GM21737 (cell line): Measurements from ENCODE around the gene FIZ1.

Source experiments
- ATAC-seq: cut with Tn5 transposase; IDR thresholded peaks from one replicate; pipeline ENCODE4 v1.9.1; 2021; ENCODE audit warnings: mild to moderate bottlenecking, moderate library complexity; ENCODE audit not compliant: unreplicated experiment

The FIZ1 gene

DNA sequence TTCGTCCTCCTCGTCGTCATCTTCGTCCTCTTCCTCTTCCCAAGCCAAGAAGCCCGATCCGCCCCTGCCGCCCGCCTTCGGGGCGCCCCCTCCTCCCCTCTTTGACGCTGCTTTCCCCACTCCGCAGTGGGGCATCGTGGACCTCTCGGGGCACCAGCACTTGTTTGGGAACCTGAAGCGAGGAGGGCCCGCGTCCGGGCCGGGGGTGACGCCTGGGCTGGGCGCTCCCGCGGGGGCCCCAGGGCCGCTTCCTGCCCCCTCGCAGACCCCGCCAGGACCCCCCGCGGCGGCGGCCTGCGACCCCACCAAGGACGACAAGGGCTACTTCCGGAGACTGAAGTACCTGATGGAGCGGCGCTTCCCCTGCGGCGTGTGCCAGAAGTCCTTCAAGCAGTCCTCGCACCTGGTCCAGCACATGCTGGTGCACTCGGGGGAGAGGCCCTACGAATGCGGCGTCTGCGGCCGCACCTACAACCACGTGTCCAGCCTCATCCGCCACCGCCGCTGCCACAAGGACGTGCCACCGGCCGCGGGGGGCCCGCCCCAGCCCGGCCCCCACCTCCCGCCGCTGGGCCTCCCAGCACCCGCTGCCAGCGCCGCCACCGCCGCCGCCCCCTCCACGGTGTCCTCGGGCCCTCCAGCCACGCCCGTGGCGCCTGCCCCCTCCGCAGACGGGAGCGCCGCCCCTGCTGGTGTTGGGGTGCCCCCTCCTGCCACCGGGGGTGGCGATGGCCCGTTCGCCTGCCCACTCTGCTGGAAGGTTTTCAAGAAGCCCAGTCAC lies 14.8 kb upstream of the FIZ1 start:
- no peak for ATAC-seq

DNA sequence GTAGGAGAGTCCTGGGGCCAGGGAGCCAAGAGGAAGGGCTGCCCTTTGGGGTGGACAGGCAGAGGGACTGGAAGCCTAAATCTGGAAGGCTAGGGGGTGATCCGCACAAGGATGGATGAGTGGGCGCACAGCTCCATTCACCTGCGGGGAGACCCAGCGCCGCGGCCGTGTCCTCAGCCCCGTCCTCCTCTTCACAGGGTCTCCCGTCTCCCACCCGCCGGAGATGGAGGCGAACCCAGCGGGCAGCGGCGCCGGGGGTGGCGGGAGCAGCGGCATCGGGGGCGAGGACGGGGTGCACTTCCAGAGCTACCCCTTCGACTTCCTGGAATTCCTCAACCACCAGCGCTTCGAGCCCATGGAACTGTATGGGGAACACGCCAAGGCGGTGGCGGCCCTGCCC lies 14.1 kb upstream of the FIZ1 start:
- no peak for ATAC-seq

DNA sequence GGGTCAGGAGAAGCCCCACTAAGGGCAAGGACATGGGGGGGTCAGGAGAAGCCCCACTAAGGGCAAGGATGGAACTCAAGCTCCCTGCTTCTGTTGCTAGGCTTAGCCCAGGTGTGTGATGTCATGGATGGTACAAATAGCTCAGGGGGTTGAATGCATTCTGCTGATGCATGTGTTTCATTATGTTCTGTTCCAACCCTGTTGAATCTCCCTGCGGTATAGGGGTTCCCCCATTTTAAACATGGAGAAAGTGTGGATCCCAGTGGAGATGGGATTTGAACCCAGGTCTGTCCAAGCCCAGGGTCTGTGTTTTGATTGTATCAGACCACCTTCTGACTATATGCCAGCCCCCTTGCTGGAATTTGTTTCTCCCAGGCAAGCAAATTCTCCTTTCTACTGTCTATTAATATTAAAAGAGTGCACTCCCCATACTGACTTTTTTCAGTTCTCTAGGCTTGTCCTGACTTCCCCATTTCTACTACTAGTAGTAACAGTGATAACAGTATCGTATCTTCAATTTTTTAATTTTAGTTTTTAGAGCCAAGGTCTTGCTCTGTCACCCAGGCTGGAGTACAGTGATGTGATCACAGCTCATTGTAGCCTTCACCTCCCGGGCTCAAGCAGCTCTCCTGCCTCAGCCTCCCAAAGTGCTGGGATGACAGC lies 12.8 kb upstream of the FIZ1 start:
- ATAC-seq: no peak

DNA sequence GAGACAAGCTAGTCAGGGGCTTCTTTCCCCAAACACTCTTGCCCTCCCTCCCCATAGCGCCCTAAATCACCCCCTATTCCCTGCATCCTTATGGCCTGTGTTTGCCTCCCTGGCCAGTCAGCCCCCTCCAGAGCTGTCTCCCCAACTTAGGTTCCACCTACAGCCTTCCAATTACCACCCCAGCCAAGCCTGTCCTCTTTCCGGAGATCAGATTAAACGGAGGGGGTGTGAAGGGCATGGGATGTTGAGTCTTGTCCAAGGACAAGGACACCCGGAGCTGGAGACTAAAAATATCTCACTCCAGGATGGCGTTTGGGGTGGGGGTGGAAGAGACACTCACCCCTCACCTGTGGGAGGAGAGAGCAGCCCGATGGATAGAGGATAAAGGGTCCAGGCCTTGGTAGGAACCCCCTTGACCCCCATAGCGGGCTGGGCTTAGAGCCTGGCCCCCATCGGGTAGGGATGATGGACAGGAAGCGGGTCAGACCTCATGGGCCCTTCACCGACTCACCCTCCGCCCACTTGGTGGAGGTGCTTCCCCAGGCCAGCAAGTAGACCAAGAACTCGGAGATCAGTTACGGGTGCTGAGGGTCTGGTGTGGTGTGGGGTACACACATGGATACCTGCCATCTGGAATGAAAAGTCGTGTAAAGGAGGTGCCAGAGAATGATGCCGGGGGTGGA lies 12.1 kb upstream of the FIZ1 start:
- no peak for ATAC-seq

DNA sequence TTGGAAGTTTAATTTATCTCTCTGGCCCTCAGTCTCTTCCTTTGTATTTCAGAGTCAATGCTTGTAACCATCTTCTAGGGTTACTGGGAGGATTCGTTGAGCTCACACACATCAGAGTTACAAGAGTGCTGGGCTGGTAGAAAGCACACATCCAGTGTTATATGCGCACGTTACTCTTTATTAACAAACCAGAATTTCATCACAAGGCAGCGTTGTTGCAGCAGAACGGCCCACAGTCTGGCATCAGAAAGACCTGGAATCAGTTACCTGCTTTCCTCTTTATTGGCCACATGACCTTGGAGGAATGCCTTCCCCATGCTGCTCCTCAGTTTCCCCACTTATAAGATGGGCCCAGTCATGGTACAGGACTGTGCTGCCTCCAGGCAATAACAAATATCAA lies 10.0 kb upstream of the FIZ1 start:
- no peak for ATAC-seq

DNA sequence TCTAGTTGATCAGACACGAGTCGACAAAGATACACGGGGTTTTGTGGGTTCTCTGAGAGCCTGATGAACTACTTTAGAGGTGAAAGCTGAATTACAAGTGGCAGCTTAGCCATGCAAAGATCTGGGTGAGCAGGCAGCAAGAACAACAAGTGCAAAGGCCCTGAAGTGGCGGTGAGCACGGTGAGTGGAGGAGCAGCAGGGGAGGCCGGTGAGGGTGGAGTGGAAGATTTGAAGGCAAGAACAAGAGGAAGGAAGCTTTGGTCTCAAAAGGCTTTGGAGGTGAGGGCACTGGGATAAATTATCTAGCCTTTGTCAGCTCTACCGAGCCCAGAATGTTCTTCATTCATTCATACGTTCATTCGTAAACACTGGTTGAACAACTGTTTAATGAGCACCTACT lies 7.5 kb upstream of the FIZ1 start:
- no peak for ATAC-seq

DNA sequence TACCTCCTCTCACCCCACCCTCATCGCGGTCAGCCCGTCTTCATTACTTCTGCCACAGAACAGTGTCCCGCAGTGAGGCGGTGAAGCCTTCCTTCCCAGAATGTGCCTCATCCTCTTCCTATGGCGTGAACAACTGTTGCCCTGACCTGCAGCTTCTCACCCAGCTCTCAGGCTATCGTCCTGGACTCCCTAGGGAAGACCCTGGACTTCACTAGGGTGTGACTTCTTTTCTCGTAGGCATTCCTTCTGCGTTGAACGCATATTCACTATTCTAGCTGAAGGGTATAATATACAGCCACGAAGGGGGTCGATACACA lies 7.1 kb upstream of the FIZ1 start:
- ATAC-seq: no peak

DNA sequence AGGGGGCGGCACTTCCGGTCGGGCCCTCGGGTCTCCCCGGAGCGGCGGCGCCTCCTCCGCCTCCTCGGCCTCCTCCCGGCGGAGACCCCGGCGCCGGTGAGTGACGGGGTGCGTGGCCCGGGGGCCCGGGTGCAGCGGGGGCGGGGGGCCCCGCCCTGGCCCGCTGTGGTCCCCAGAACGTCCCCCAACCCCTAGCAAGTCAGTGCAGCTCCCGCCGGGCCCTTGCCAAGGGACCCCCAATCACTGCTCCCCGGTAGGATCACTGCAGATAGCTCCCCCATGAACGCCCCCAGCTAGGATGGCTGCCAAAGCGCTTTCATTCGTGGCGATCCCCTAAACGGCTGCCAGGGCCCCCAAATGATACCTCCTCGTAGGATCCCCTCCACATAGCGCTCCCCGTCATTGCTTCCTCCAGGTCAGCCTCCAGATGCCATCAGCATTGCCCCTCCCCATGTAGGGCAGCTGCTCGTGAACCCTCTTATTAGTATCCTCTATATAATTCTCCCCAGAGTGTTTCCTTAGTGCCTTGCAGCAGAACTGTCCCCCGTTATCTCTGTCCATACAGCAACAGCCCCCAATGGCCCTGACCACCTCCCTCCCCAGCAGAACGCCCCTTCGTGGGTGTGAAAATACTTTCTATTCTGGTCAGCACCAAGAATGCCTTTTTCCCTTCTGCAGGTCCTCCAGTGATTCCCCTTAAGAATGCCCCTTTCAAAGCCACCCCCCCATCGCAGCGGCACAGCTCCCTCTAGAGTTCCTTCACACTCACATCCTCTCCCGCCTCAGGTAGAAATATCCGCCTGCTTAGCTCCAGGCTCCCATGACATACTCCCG lies 6.5 kb upstream of the FIZ1 start, which contains the start of gene ZNF865:
Gene ZNF865 (plus strand): TSS at position 11 of the 834 bp plus-strand sequence. CDS start 7,972 bp downstream, outside the sequence.
- peak; percentile 37 for ATAC-seq

DNA sequence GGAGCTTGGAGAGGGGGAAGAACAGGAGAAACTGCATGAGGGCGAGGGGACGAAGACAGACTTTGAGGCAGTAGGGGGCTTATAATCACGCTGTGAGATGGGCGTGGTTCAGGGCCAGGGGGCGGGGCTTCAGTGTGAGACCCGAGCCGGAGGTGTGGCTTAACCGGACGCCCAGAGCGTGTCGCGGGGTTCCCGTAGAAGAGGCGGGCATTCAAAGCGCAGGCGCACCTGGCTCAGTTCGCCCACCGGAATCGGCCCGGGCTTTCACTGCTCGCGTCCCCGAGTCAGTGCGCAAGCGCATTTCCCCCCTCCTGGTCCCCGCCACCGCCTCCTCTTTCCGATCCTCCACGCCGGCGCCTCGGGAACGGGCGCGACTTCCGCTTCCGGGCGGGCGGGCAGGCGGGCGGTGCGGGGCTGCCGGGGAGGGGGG lies 5.9 kb upstream of the FIZ1 start:
- ATAC-seq: peak; percentile 48

DNA sequence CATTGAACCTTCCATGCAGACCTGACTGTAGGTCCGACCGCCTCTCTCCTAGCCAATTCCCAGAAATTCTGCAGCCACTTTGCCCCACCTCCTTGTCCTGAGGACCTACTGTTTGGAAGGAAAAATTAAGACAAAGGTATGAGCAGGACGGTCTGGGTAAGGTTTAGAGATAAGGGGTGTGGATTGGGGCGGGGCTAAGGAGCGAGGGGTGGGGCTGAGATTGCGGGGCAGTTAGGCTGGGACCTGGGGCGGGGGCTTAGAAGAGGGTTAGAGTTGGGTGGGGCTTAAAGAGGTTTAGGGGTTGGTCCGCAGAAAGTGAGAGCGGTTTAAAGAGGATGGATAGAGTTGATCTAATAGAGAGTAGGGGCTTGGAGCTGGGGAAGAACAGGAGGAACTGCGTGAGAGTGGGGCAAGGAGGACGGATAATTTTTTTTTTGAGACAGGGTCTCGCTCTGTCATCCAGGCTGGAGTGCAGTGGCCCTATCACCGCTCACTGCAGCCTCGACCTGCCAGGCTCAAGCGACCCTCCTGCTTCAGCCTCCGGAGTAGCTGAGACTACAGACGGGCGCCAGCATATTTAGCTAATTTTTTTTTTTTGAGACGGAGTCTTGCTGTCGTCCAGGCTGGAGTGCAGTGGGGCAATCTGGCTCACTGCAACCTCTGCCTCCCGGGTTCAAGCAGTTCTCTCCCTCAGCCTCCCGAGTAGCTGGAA lies 4.4 kb upstream of the FIZ1 start:
- ATAC-seq: no peak

DNA sequence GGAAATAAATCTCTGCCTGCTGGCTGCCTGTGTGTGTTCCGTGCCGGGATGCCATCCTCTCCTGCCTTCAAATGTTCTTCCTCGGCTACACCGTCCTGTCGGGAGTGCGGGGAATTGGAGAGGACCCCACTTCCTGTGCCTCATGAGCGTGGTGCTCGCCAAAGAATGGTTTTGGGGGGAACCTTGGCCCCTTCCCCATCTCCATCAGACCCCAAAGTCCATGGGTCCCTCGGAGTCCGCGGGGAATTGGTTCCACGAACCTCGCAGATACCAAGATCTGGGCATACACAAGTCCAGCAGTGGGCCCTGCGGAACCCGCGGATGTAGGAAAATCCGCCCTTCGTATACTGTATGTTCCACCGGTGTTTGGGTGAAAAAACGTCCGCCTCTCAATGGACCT lies 3.8 kb upstream of the FIZ1 start:
- no peak for ATAC-seq

DNA sequence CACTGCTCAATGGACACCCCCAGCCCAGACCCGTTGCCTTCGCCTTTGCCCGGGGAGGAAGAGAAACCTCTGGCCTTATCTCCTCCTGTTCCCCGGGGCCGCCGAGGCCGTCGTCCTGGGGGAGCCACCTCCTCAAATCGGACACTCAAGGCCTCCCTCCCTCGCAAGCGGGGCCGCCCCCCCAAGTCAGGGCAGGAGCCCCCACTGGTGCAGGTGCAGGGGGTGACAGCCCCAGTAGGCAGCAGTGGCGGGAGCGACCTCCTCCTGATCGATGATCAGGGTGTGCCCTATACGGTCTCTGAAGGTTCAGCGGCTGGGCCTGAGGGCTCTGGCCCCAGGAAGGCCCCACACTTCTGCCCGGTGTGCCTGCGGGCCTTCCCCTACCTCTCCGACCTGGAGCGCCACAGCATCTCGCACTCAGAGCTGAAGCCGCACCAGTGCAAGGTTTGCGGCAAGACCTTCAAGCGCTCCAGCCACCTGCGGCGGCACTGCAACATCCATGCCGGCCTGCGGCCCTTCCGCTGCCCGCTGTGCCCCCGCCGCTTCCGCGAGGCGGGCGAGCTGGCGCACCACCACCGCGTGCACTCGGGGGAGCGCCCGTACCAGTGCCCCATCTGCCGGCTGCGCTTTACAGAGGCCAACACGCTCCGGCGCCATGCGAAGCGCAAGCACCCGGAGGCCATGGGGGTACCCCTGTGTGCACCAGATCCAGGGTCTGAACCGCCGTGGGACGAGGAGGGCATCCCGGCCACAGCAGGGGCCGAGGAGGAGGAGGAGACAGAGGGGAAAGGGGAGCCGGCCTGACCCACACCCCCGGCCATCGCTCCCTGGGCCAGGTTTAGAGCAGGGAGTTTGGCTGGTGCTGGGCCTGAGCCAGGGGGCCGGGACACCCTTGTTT lies 3.0 kb upstream of the FIZ1 start:
- no peak for ATAC-seq

DNA sequence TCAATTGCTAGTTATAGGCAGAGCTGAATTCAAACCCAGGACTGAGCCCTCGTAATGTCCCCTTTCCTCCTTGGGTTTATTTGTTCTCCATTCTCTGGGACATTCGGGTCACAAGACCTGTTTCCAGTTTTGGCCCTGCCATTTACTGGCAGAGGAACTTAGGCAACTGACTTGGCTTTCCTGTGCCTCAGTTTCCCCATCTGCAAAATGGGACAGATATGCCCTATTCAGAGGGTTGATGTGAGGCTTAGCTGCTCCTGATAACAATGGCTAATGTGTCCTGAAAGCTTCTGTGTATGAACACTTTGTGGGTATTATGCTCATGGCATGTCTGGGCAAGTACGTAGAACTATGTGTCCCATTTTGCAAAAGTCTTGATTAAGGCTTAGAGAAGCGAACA lies 1.8 kb upstream of the FIZ1 start:
- no peak for ATAC-seq

DNA sequence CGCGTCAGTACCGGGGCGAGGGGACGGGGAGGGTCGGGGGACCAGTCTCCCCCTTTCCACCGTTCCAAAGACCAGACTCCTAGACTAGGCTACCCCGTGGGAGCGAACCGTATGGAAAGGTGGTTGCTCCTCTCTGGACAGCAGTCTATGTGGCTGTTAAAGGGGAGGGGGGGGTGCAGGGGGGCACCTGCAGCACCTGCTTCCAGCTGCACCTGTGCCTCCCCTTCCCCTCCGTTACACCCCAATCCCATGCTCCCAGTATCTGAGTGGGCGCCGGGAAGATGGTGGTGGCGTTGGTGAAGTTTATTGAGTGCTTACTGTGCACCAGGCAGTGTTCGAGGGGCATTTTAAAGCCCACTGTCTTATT lies 1.3 kb upstream of the FIZ1 start:
- no peak for ATAC-seq

DNA sequence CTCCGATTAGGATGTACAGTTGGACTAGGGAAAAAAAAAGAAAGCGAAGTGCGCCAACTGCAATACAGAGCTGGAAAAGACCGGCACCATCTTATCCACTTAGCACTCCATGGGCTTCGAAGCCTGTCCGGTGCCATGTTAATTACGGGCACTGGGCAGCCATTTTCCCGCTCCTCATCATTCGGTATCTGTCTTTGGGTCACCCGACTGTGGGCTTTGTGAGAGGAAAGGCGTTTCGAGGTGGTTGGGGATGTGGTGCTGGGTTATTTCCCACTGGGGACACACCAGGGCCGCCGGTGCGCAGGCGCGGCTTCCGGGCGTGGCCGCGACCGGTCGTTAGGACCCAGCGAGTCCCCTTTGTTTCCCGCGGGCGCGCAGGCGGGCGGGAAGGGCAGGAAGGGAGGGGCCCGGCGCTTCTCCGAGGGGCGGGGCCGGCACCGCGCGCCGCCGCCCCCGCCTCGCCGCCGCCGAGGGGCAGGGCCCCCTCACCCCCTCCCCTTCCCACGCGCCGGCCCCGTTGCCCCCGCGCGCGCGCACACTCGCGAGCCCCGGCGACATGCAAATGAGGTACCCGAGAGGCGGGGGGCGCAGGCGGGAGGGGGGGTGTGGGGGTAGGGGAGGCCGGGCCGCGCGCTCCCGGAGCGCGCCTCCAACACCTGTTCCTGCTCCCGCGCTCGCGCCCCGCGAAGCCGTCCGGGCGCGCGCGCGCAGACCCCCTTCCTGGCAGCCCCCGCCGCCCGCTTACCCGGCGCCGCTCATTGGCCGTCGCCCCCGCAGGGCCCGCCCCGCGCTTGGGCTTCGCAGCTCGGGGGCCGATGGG lies 735 bp upstream of the FIZ1 start, which contains the start of gene ZNF524:
Gene ZNF524 (plus strand): TSS at position 447 of the 820 bp plus-strand sequence. CDS start 1,825 bp downstream, outside the sequence.
- ATAC-seq: peak; percentile 32

DNA sequence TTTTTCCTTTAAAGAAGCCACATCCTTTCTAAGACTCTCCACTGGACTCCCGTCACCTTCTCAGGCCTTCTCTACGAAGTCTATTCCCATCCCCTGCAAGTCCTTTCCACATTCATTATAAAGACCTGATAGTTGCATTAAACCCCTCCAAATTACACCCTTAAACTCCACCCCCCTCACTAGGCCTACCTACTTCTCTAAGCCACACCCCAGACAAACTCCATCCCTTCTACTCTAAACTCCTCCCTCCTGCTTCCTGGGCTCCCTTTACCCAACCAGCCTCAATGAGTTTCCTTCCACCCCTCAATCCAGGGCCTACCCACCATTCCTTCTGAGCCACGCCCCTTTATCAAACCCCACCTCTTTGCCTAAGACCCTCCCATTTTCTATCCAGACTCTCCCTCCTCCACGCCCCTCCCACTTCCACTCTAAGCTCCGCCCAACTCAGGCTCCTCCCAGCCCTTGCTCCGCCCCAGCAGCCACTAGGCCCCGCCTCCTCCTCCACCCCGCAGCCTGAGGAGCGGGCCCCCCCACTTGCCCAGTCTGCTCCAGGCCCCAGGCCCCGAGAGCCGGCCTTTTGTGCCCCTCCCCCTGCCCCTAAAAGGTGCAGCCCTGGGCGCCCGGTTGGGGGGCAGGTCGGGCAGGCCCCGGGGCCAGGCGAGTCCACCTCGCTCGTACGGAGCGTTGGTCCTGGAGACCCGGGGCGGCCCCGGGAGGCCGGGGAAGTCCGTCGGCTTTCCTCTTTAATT lies 424 bp downstream of the FIZ1 start:
- ATAC-seq: peak; percentile 50

DNA sequence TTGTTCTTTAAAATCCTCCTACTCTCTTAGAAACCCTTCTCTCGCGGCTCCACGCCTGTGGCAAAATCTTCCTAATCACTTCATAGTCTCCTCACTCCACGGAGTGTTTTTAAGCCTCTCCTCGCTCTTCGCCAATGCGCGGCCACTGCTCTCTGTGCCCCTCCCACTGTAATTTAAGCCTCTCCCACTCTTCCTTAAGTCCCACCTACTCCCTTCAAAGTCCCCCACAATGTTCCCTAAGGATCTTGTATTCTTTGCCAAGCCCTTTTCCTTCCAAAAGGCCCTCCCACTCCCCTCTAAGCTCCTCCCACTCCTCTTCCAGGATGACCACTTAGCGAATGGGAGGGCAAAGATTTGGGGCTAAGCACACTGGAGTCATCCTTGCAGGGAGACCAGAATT lies 1.3 kb downstream of the FIZ1 start:
- ATAC-seq: no peak

DNA sequence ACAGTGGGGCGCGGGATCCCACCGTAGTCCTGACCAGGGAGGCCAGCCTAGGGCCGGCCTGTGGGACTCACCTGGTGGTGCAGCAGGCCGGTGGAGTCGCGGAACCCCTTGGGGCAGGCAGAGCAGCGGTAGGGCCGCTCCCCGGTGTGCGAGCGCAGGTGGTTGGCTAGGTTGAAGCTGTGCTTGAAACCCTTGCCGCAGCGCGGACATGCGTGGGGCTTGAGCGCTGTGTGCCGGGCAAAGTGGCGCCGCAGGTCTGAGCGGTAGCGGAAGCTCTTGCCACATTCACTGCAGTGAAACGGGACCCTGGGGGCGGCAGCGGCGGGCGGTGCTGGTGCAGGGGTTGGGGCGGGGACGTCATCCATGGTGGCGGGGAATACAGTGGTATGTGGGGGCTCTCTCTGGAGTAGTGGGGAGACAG lies 1.8 kb downstream of the FIZ1 start:
- ATAC-seq: no peak
